ENCODE data around the gene ACSF3. TPM values are rescaled to one million over a fixed set of nuclear protein-coding genes. Genes with fewer than 3 reads are reported as not detected.

Gene ACSF3
- total and polyA plus RNA-seq, 2 of the 4 experiments (the other 2 are of a cell fraction), result 9.5 to 14.2 TPM

DNA sequence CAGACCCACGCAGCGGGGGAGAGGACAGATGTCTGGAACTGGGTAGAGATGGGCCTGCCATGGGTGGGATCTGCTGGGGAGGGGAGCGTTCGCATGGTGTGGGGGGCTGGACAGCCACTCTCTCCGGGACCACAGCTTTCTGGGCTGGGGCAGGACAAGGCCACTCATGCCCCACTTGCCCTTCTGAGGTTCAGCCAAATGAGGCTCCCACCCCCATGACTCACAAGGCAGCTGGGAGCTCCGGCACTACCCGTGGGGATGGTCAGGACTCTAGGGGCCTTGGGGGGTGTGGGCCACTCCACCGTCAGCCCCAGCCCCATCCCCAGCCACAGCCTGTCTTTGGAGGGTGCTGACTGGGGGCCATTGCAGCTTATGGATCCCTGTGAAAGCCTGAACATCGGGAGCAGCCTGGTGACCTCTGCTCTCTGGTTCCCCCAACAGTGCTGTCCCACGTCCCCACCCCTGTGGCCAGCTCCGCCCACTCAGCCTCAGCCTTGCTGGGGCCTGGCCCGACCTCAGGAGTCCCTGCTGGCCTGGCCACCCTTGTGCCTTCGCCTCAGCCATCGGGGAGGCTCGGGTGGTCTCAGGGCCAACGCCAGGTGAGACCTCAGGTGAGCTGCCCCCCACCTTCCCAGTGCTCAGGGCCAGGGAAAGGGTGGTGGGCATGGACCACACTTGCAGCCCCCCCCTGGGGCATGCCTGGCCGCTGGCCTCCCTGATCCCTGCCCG is 73.2 kb downstream of the ACSF3 start:
- peak overlapping the region in 1 of 2 experiments; percentile 19; a peak in 1 of 4 replicates for H4K8ac ChIP-seq (ENCODE audit: low read depth in 2 of 2, low read length in 2 of 2)
- H3K23ac ChIP-seq (ENCODE audit: low read depth, low read length), result no peak overlapping the region
- ChIA-PET CTCF (interaction anchor here (0.6 to 1.0 kb wide), 2 partner anchors 11 to 416 kb away, joined by 3 read pairs; no protein-coding TSS in a partner anchor), POLR2A (ENCODE audit: unreplicated experiment) (no interaction called here)
- no peak overlapping the region for H3K9ac ChIP-seq (ENCODE audit: low read depth, low read length)
- H2AK5ac ChIP-seq (ENCODE audit: low read depth, low read length), result peak overlapping the region; percentile 67; the same call in 1 of the 2 replicates
- H3K4me2 ChIP-seq (ENCODE audit: low read depth, low read length), result peak overlapping the region; percentile 57; the same call in 1 of the 2 replicates
- peaks cover 5% of the 10 kb centered on the region; the same call in 1 of the 2 replicates for H3K4me1 ChIP-seq (ENCODE audit: control insufficient read depth, insufficient read depth, low read length)
- H2BK120ac ChIP-seq (ENCODE audit: low read depth, low read length), result no peak overlapping the region
- H3K4me3 ChIP-seq (ENCODE audit: insufficient read depth, low read depth, low read length), result no peak overlapping the region
- BruUV-seq (replicated peaks), result no TSS peak
- peak overlapping the region; percentile 88 for H2AFZ ChIP-seq (replicated peaks; ENCODE audit: low read length, poor library complexity)
- intact Hi-C loops (cut with micrococcal nuclease) (loop anchor here (1.0 to 2.0 kb wide), 3 partner anchors 349 to 430 kb away; no protein-coding TSS in a partner anchor), dilution Hi-C loops (cut with HindIII; ENCODE audit: low sequenced_read_pairs, unreplicated experiment) (no loop called here), in situ Hi-C loops (cut with MboI; ENCODE audit: low sequenced_read_pairs) (loop anchor here (10.0 kb wide), 1 partner anchor 422 kb away; no protein-coding TSS in a partner anchor)
- no peak overlapping the region for H2BK15ac ChIP-seq (ENCODE audit: low read depth, low read length)
- no peak overlapping the region; the same call in 1 of the 2 replicates for H3K18ac ChIP-seq (ENCODE audit: low read depth, low read length)
- 48% methylated on average over 3 of the region's 18 CpGs; no CpG with 5 or more reads in 1 of the 2 experiments for WGBS, 2 experiments (ENCODE audit: extremely low coverage in 2 of 2, insufficient read length in 1 of 2)
- no peak overlapping the region for H4K91ac ChIP-seq (ENCODE audit: insufficient read depth, low read depth, low read length)
- peaks cover 22% of the 10 kb centered on the region for H3K27me3 ChIP-seq (ENCODE audit: control insufficient read depth, insufficient read depth, low read length)
- no peak overlapping the region for H3K14ac ChIP-seq (replicated peaks; ENCODE audit: low read depth, low read length)
- no peaks in the 10 kb centered on the region for H4K20me1 ChIP-seq (ENCODE audit: insufficient read depth, low read length)
- 0 out of 2 replicates have a peak, but pooled peaks have one; percentile 1 for ATAC-seq (ENCODE audit: low read depth)
- peak overlapping the region; percentile 22; the same call in 1 of the 2 replicates for H3K4ac ChIP-seq (ENCODE audit: low read depth, low read length)
- no peaks in the 10 kb centered on the region for H3K9me3 ChIP-seq (ENCODE audit: control insufficient read depth, insufficient read depth, low read length)
- H3K56ac ChIP-seq (ENCODE audit: extremely low read depth, insufficient read depth, low read length), result no peak overlapping the region
- peak overlapping the region; percentile 90 for H2AK9ac ChIP-seq (replicated peaks; ENCODE audit: low read depth, low read length, poor library complexity)
- no peak overlapping the region for H2BK20ac ChIP-seq (ENCODE audit: low read depth, low read length)
- no peak overlapping the region for H3K27ac ChIP-seq (ENCODE audit: insufficient read depth, low read length)
- no peak for DNase-seq
- no peaks in the 10 kb centered on the region for H3K36me3 ChIP-seq (ENCODE audit: control insufficient read depth, insufficient read depth, low read length)
- H3K79me1 ChIP-seq (ENCODE audit: low read depth in 1 of 2, low read length in 2 of 2), result no peaks in the 10 kb centered on the region
- no peak overlapping the region for H2BK5ac ChIP-seq (ENCODE audit: low read depth, low read length, poor library complexity, severe bottlenecking)
- peak overlapping the region; percentile 49; the same call in 1 of the 2 replicates for H4K5ac ChIP-seq (ENCODE audit: low read depth, low read length)
- H3K9me1 ChIP-seq (ENCODE audit: insufficient read depth, low read length), result no peaks in the 10 kb centered on the region
- TF ChIP-seq, protein P1, sequence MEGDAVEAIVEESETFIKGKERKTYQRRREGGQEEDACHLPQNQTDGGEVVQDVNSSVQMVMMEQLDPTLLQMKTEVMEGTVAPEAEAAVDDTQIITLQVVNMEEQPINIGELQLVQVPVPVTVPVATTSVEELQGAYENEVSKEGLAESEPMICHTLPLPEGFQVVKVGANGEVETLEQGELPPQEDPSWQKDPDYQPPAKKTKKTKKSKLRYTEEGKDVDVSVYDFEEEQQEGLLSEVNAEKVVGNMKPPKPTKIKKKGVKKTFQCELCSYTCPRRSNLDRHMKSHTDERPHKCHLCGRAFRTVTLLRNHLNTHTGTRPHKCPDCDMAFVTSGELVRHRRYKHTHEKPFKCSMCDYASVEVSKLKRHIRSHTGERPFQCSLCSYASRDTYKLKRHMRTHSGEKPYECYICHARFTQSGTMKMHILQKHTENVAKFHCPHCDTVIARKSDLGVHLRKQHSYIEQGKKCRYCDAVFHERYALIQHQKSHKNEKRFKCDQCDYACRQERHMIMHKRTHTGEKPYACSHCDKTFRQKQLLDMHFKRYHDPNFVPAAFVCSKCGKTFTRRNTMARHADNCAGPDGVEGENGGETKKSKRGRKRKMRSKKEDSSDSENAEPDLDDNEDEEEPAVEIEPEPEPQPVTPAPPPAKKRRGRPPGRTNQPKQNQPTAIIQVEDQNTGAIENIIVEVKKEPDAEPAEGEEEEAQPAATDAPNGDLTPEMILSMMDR (conservative IDR thresholded peaks at IDR 0.05; ENCODE audit: low read depth, low read length), result no peak
- TF ChIP-seq MAZ (IDR thresholded peaks at IDR 0.05; ENCODE audit: borderline replicate concordance, low read depth, low read length) (no peak), RCOR1 (IDR thresholded peaks at IDR 0.05; ENCODE audit: insufficient replicate concordance, low read length) (no peak), RAD21 (IDR thresholded peaks at IDR 0.05; ENCODE audit: low read length) (no peak), POLR2A (IDR thresholded peaks at IDR 0.05; ENCODE audit: low read depth, low read length) (no peak), CHD1 (IDR thresholded peaks at IDR 0.05; ENCODE audit: low read depth, low read length) (no peak), NFE2L2 (IDR thresholded peaks at IDR 0.05; ENCODE audit: low read depth, low read length) (no peak), FOS (IDR thresholded peaks at IDR 0.05; ENCODE audit: low read depth, low read length) (no peak), MXI1 (IDR thresholded peaks at IDR 0.05; ENCODE audit: borderline replicate concordance, low read depth, low read length) (no peak), BHLHE40 (IDR thresholded peaks at IDR 0.05; ENCODE audit: low read depth, low read length) (no peak), CEBPB (IDR thresholded peaks at IDR 0.05; ENCODE audit: low read depth, low read length) (no peak), SMC3 (IDR thresholded peaks at IDR 0.05; ENCODE audit: low read depth, low read length) (no peak)
- TF ChIP-seq, protein P2, sequence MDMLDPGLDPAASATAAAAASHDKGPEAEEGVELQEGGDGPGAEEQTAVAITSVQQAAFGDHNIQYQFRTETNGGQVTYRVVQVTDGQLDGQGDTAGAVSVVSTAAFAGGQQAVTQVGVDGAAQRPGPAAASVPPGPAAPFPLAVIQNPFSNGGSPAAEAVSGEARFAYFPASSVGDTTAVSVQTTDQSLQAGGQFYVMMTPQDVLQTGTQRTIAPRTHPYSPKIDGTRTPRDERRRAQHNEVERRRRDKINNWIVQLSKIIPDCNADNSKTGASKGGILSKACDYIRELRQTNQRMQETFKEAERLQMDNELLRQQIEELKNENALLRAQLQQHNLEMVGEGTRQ (IDR thresholded peaks at IDR 0.05; ENCODE audit: low read depth, low read length), result no peak
- TF ChIP-seq, protein P3, sequence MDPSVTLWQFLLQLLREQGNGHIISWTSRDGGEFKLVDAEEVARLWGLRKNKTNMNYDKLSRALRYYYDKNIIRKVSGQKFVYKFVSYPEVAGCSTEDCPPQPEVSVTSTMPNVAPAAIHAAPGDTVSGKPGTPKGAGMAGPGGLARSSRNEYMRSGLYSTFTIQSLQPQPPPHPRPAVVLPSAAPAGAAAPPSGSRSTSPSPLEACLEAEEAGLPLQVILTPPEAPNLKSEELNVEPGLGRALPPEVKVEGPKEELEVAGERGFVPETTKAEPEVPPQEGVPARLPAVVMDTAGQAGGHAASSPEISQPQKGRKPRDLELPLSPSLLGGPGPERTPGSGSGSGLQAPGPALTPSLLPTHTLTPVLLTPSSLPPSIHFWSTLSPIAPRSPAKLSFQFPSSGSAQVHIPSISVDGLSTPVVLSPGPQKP (IDR thresholded peaks at IDR 0.05; ENCODE audit: borderline replicate concordance, low read depth, low read length), result no peak
